Liver (tissue), 9 donors: Measurements from ENCODE around the gene NOS3. TPM values are rescaled to one million over a fixed set of nuclear protein-coding genes. Genes with fewer than 3 reads are reported as not detected.
A peak's percentile ranks its signal among the peaks of the same experiment; 100 is the strongest.

ENCODE experiments used
- DNase-seq: peaks from one replicate; pipeline ENCODE4 v3.0.0-alpha.2; 2017; ENCODE audit warnings: low spot score
- H3K27ac ChIP-seq, 2 donors: one replicate each; pipeline ENCODE4 v1.7.0; 2013; ENCODE audit warnings: inconsistent platforms in 2 of 2, low read length in 2 of 2, control low read depth in 1 of 2, low read depth in 1 of 2, mild to moderate bottlenecking in 1 of 2
- H3K27me3 ChIP-seq, 4 donors: one replicate each; pipeline versions ENCODE4 v1.6.1 to v1.7.0; 2013; ENCODE audit warnings: low read length in 3 of 4, inconsistent platforms in 1 of 4, mild to moderate bottlenecking in 1 of 4, moderate library complexity in 1 of 4; ENCODE audit not compliant: control insufficient read depth in 4 of 4, insufficient read depth in 4 of 4
- H3K36me3 ChIP-seq, 4 donors: one replicate each; pipeline versions ENCODE4 v1.6.1 to v1.7.0; 2013; ENCODE audit warnings: low read length in 3 of 4, mild to moderate bottlenecking in 3 of 4, low read depth in 1 of 4, moderate library complexity in 1 of 4; ENCODE audit not compliant: control insufficient read depth in 4 of 4, insufficient read depth in 3 of 4
- H3K4me1 ChIP-seq, 4 donors: one replicate each; pipeline versions ENCODE4 v1.6.1 to v1.7.0; 2013; ENCODE audit warnings: low read length in 3 of 4, mild to moderate bottlenecking in 3 of 4, moderate library complexity in 1 of 4; ENCODE audit not compliant: control insufficient read depth in 4 of 4, insufficient read depth in 4 of 4
- H3K4me3 ChIP-seq, 3 donors: one replicate each; pipeline versions ENCODE4 v1.6.1 to v1.7.0; 2013; ENCODE audit warnings: low read length in 3 of 3, control low read depth in 1 of 3, low read depth in 1 of 3, mild to moderate bottlenecking in 1 of 3
- H3K9ac ChIP-seq, 2 donors: one replicate each; pipeline ENCODE4 v1.7.0; 2013; ENCODE audit warnings: low read length in 2 of 2, mild to moderate bottlenecking in 2 of 2, moderate library complexity in 2 of 2, control low read depth in 1 of 2, low read depth in 1 of 2
- H3K9me3 ChIP-seq, 4 donors: one replicate each; pipeline versions ENCODE4 v1.6.1 to v1.7.0; 2013; ENCODE audit warnings: low read length in 3 of 4; ENCODE audit not compliant: control insufficient read depth in 4 of 4
- ATF3 ChIP-seq: IDR thresholded peaks from 2 replicates; pipeline ENCODE4 v1.6.1; 2016; ENCODE audit warnings: antibody characterized with exemption
- CTCF ChIP-seq: fragments of 150-350 bp; IDR thresholded peaks from 2 replicates; pipeline ENCODE4 v1.5.1; 2017; ENCODE audit warnings: improper control_type of control experiment, low read depth, low read length; ENCODE audit not compliant: missing input control
- FOXA2 ChIP-seq: IDR thresholded peaks from 2 replicates; pipeline ENCODE4 v1.6.1; 2016; ENCODE audit warnings: antibody characterized with exemption
- HNF4A ChIP-seq, 2 donors: conservative IDR thresholded peaks; 2 replicates each; pipeline ENCODE4 v1.6.1; 2016; ENCODE audit warnings: antibody characterized with exemption in 2 of 2, mild to moderate bottlenecking in 2 of 2
- JUND ChIP-seq, 2 donors: IDR thresholded peaks; 2 replicates each; pipeline ENCODE4 v1.6.1; 2016; ENCODE audit warnings: antibody characterized with exemption in 2 of 2
- RAD21 ChIP-seq, 2 donors: IDR thresholded peaks; 2 replicates each; pipeline ENCODE4 v1.6.1; 2016; ENCODE audit warnings: antibody characterized with exemption in 2 of 2, mild to moderate bottlenecking in 2 of 2
- REST ChIP-seq: IDR thresholded peaks from 2 replicates; pipeline ENCODE4 v1.6.1; 2016; ENCODE audit warnings: antibody characterized with exemption, mild to moderate bottlenecking
- TAF1 ChIP-seq: conservative IDR thresholded peaks from 2 replicates; pipeline ENCODE4 v1.6.1; 2016; ENCODE audit warnings: antibody characterized with exemption, mild to moderate bottlenecking
- YY1 ChIP-seq: IDR thresholded peaks from 2 replicates; pipeline ENCODE4 v1.6.1; 2016; ENCODE audit warnings: antibody characterized with exemption, mild to moderate bottlenecking
- ZBTB33 ChIP-seq: IDR thresholded peaks from 2 replicates; pipeline ENCODE4 v1.6.1; 2016; ENCODE audit warnings: antibody characterized with exemption
- WGBS: extraction: QIAGEN DNeasy Blood & Tissue Kit; methylation state at CpG from one replicate; pipeline ENCODE4 v1.1.7; 2013; 5-methylcytosine and 5-hydroxymethylcytosine counted together
- polyA plus RNA-seq, 2 donors: library from polyadenylated mRNA; stranded (reverse) in 1 of 2; unstranded in 1 of 2; fragments of 200-250 nt in 1 of 2; fragments of >200 nt in 1 of 2; fragmentation: Nextera tagmentation in 1 of 2; extraction: Ambion mirVana in 1 of 2; gene quantifications; one replicate each; pipeline versions ENCODE4 v1.2.1 to v1.2.3, GENCODE V29; 2013 to 2015
- total RNA-seq, 2 donors: library from RNA; depleted of rRNA; stranded (reverse); fragments of >200 nt; gene quantifications; one replicate each; pipeline ENCODE4 v1.2.3, GENCODE V29; 2014
- donor health status: healthy.
- donor health status: healthy.
- donor health status: healthy.
- donor health status: healthy.
- donor health status: healthy.

NOS3 gene
- total and polyA plus RNA-seq, 4 donors = 1.6 to 6.1 (median 5.1) TPM

GRCh38 chr7:150972741-150973140 is 18.1 kb upstream of the NOS3 start (continued):
- no peak for TF ChIP-seq REST

- 48% methylated on average over 27 of the region's 27 CpGs for WGBS
- H3K4me3 ChIP-seq = peak overlapping the region in 1 of 3 donors; percentile 44
- H3K27ac ChIP-seq = no peak overlapping the region
- TF ChIP-seq TAF1 (no peak), FOXA2 (no peak), RAD21 (IDR thresholded peaks at IDR 0.05) (no peak), ZBTB33 (no peak), HNF4A (conservative IDR thresholded peaks at IDR 0.05) (no peak), ATF3 (no peak), CTCF (no peak), JUND (IDR thresholded peaks at IDR 0.05) (no peak), YY1 (no peak)
- no peak for DNase-seq
- no peaks in the 10 kb centered on the region for H3K9me3 ChIP-seq
- H3K9ac ChIP-seq = no peak overlapping the region
- peaks cover 0 to 12% (median 3%) of the 10 kb centered on the region in 4 donors for H3K27me3 ChIP-seq
- H3K36me3 ChIP-seq = no peaks in the 10 kb centered on the region
- H3K4me1 ChIP-seq = peaks cover 0 to 22% (median 8%) of the 10 kb centered on the region in 4 donors
These were observed 17.0 kb upstream of the NOS3 start for GRCh38 chr7:150973571-150974451.
